ENCODE data around the gene NAV2.

Gene NAV2

DNA sequence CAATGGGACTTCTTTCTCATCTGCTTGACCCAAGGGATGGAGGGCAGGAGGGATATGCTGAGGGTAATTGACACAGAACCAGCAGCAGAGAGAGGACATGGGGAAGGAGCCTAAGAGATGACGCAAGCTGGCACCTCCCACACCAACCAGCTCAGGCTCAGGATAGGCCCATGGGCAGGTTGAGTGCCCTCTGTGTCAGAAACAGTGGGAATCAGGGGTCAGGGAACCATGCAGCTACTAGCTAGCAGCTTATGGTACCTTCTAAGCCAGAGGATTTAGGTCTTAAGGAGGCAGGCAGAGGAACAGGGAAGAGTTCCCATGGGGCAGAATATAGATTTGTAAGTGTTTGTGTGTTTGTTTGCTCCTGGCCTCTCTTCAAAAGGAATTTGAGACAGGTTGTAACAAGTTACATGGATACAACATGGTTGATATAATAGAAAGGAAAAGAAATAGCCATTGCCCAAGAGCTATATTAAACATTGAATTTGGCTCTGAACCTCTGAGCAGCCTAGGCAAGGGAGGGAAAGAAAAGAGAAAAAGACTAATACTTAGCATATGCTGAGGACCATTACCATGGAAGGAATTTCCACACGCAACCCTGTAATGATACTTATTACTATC lies 39.9 kb upstream of the NAV2 start:
- no peak for DNase-seq (ENCODE audit: low spot score)
- TF ChIP-seq CTCF (IDR thresholded peaks at IDR 0.05; ENCODE audit: extremely low read depth, insufficient read depth, missing control alignments) = no peak
- in situ Hi-C loops (cut with MboI; ENCODE audit: low pct_unique_long_range_greater_than_20kb, low sequenced_read_pairs, unreplicated experiment) = no loop called here

DNA sequence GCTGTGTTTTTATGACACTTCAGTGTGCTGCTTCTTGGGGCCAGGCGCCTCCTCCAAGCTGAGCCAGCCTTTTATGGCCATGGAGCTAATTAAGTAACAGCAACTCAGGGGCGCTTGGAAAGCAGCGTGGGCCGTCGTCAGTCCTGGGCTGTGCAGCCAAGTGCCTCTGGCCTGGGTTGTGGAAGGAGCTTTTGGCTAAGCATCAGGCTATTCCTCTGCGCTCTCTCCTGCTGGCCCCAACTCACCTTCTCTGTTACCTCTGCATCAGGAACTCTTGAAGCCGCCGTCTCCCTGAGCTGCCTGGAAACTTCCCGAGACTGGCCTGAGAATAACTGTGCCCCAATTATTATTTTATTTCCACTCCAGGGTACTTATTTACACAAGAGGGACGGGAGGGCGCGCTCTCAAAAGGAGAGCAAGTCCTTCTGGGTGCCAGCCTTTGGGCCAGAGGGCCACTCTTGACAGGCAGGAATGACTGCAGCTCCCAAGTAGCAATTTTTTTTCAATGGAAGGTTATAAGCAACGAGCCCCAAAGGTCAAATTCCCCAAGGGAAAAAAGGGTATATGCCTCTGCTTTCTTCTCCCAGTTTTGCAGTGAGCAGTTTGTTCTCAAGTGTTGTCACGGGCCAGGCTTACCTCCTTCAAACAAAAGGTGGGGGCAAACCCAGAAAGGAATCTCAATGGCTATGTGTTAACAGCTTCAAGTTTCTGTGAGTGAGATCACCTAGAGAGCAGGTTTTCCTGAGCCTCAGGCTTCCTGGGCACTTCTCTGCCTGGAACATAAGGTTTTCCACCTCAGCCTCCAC lies 38.5 kb upstream of the NAV2 start:
- no peak for TF ChIP-seq CTCF (IDR thresholded peaks at IDR 0.05; ENCODE audit: extremely low read depth, insufficient read depth, missing control alignments)
- DNase-seq (ENCODE audit: low spot score) = no peak
- in situ Hi-C loops (cut with MboI; ENCODE audit: low pct_unique_long_range_greater_than_20kb, low sequenced_read_pairs, unreplicated experiment) = no loop called here

GRCh38 chr11:19674836-19675235 lies 37.8 kb upstream of the NAV2 start:
- TF ChIP-seq CTCF (IDR thresholded peaks at IDR 0.05; ENCODE audit: extremely low read depth, insufficient read depth, missing control alignments) = no peak
- in situ Hi-C loops (cut with MboI; ENCODE audit: low pct_unique_long_range_greater_than_20kb, low sequenced_read_pairs, unreplicated experiment) = no loop called here
- no peak for DNase-seq (ENCODE audit: low spot score)

GRCh38 chr11:19675397-19675796 lies 37.2 kb upstream of the NAV2 start:
- in situ Hi-C loops (cut with MboI; ENCODE audit: low pct_unique_long_range_greater_than_20kb, low sequenced_read_pairs, unreplicated experiment) = no loop called here
- no peak for DNase-seq (ENCODE audit: low spot score)
- TF ChIP-seq CTCF (IDR thresholded peaks at IDR 0.05; ENCODE audit: extremely low read depth, insufficient read depth, missing control alignments) = no peak

DNA sequence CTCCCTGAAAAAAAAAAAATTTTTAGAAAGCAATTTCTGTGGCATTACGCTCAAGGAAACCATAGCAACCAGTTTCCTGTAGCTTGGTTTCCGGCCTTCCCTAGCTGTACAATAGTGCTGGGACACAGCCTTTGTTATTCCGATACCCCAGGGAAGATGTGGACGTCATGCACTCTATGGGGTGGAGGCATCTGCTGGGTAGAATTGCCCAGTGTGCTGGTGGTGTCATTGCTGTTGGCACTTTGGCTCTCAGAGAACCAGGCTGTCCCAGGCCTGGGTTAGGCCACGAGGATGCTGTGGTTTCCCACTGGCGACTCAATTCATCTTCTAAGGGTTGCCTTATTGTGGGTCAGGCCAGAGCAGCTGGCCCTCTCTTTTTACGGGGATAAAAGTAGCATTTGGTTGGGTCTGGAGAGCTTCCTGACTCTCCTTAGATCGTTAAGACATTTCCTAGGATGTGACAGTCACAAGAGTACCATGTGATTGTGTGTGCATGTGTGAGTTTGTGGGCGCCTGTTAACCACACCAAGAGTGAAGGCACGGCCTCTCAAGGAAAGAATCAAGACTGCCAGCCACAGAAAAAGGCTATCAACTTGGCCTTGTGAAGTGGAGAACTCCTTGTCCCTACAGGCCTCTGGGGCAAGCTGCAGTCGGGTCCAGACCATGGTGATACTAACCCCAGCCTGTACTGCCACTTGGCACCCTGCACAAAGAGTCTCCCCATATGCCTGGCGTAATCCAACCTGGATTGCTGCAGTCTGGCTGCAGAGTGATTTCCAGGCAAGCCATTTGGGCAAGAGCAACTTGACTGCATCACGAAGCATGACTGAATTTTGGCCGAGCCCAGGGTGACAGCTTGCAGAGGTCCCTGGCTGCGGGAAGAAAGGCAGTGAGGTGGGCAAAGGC lies 35.9 kb upstream of the NAV2 start:
- in situ Hi-C loops (cut with MboI; ENCODE audit: low pct_unique_long_range_greater_than_20kb, low sequenced_read_pairs, unreplicated experiment) = no loop called here
- no peak for DNase-seq (ENCODE audit: low spot score)
- no peak for TF ChIP-seq CTCF (IDR thresholded peaks at IDR 0.05; ENCODE audit: extremely low read depth, insufficient read depth, missing control alignments)

GRCh38 chr11:19677381-19678080 lies 35.1 kb upstream of the NAV2 start:
- no peak for TF ChIP-seq CTCF (IDR thresholded peaks at IDR 0.05; ENCODE audit: extremely low read depth, insufficient read depth, missing control alignments)
- in situ Hi-C loops (cut with MboI; ENCODE audit: low pct_unique_long_range_greater_than_20kb, low sequenced_read_pairs, unreplicated experiment) = no loop called here
- DNase-seq (ENCODE audit: low spot score) = no peak

Measured in GM13977 (cell line).